H9 (cell line): ENCODE results near the gene NAIF1. TPM values are rescaled to one million over a fixed set of nuclear protein-coding genes. Genes with fewer than 3 reads are reported as not detected.

Experiments used
- DNase-seq: peaks from one replicate; pipeline ENCODE4 v3.0.0-alpha.2; 2017
- H2AFZ ChIP-seq: one replicate; pipeline ENCODE4 v1.6.1; 2013; ENCODE audit warnings: mild to moderate bottlenecking, low read length, control low read depth, moderate library complexity
- H2AK5ac ChIP-seq: 2 replicates; pipeline ENCODE4 v1.6.1; 2013; ENCODE audit warnings: low read length, control low read depth, mixed read lengths; ENCODE audit not compliant: insufficient read length
- H2BK120ac ChIP-seq: one replicate; pipeline ENCODE4 v1.6.1; 2013; ENCODE audit warnings: low read depth, mild to moderate bottlenecking, low read length, control low read depth, inconsistent platforms; ENCODE audit not compliant: poor library complexity, severe bottlenecking
- H2BK12ac ChIP-seq: 2 replicates; pipeline ENCODE4 v1.6.1; 2013; ENCODE audit warnings: low read length, control low read depth, mixed read lengths, low read depth; ENCODE audit not compliant: insufficient read length
- H2BK15ac ChIP-seq: 2 replicates; pipeline ENCODE4 v1.6.1; 2013; ENCODE audit warnings: low read depth, low read length, control low read depth
- H2BK20ac ChIP-seq: one replicate; pipeline ENCODE4 v1.6.1; 2013; ENCODE audit warnings: low read depth, mild to moderate bottlenecking, low read length, control low read depth, inconsistent platforms; ENCODE audit not compliant: poor library complexity, severe bottlenecking
- H2BK5ac ChIP-seq: 2 replicates; pipeline ENCODE4 v1.6.1; 2013; ENCODE audit warnings: low read length, control low read depth, mixed read lengths; ENCODE audit not compliant: insufficient read length
- H3K14ac ChIP-seq: 2 replicates; pipeline ENCODE4 v1.6.1; 2013; ENCODE audit warnings: low read length, control low read depth; ENCODE audit not compliant: insufficient read depth
- H3K18ac ChIP-seq: 2 replicates; pipeline ENCODE4 v1.6.1; 2013; ENCODE audit warnings: low read depth, mild to moderate bottlenecking, mixed read lengths, low read length, control low read depth; ENCODE audit not compliant: insufficient read length
- H3K23ac ChIP-seq: 2 replicates; pipeline ENCODE4 v1.6.1; 2013; ENCODE audit warnings: low read length, control low read depth, mixed read lengths, low read depth; ENCODE audit not compliant: insufficient read length
- H3K23me2 ChIP-seq: 2 replicates; pipeline ENCODE4 v1.6.1; 2013; ENCODE audit warnings: low read depth, mild to moderate bottlenecking, mixed read lengths, low read length, control low read depth; ENCODE audit not compliant: insufficient read length, poor library complexity, severe bottlenecking
- H3K27ac ChIP-seq: 2 replicates; pipeline ENCODE4 v1.5.1; 2013; ENCODE audit warnings: low read length, control low read depth, mixed read lengths, low read depth; ENCODE audit not compliant: insufficient read length
- H3K27me3 ChIP-seq: 2 replicates; pipeline ENCODE4 v1.6.1; 2013; ENCODE audit warnings: low read length, control low read depth, inconsistent platforms; ENCODE audit not compliant: insufficient read depth
- H3K4ac ChIP-seq: 2 replicates; pipeline ENCODE4 v1.6.1; 2013; ENCODE audit warnings: low read depth, mild to moderate bottlenecking, control low read depth, inconsistent platforms, low read length, moderate library complexity
- H3K4me1 ChIP-seq: 2 replicates; pipeline ENCODE4 v1.6.1; 2013; ENCODE audit warnings: low read length, control low read depth, inconsistent platforms; ENCODE audit not compliant: insufficient read depth
- H3K4me2 ChIP-seq: 2 replicates; pipeline ENCODE4 v1.6.1; 2013; ENCODE audit warnings: low read length, control low read depth, mixed read lengths; ENCODE audit not compliant: insufficient read length, insufficient read depth
- H3K56ac ChIP-seq: 2 replicates; pipeline ENCODE4 v1.6.1; 2013; ENCODE audit warnings: low read depth, mild to moderate bottlenecking, mixed read lengths, low read length, control low read depth; ENCODE audit not compliant: insufficient read length
- H3K79me1 ChIP-seq: 2 replicates; pipeline ENCODE4 v1.6.1; 2013; ENCODE audit warnings: low read depth, mild to moderate bottlenecking, moderate library complexity, low read length, control low read depth, inconsistent platforms; ENCODE audit not compliant: insufficient read depth, poor library complexity, severe bottlenecking
- H3K79me2 ChIP-seq: 2 replicates; pipeline ENCODE4 v1.6.1; 2013; ENCODE audit warnings: low read length, control low read depth, inconsistent platforms; ENCODE audit not compliant: insufficient read depth
- H3K9ac ChIP-seq: 2 replicates; pipeline ENCODE4 v1.6.1; 2013; ENCODE audit warnings: low read length, control low read depth, mixed read lengths; ENCODE audit not compliant: insufficient read length; ENCODE audit errors: extremely low read depth
- H3K9me3 ChIP-seq: one replicate; pipeline ENCODE4 v1.6.1; 2013; ENCODE audit warnings: low read depth, low read length, inconsistent platforms; ENCODE audit not compliant: control insufficient read depth
- H3T11ph ChIP-seq: one replicate; pipeline ENCODE4 v1.6.1; 2013; ENCODE audit warnings: mild to moderate bottlenecking, low read length, control low read depth, inconsistent platforms
- H4K20me1 ChIP-seq: one replicate; pipeline ENCODE4 v1.6.1; 2013; ENCODE audit not compliant: control insufficient read depth, insufficient read length, insufficient read depth
- H4K5ac ChIP-seq: 2 replicates; pipeline ENCODE4 v1.6.1; 2013; ENCODE audit warnings: low read depth, mild to moderate bottlenecking, mixed read lengths, low read length, control low read depth; ENCODE audit not compliant: insufficient read length
- H4K8ac ChIP-seq: replicated peaks from 2 replicates; pipeline ENCODE4 v1.6.1; 2013; ENCODE audit warnings: low read length, control low read depth, mixed read lengths, low read depth; ENCODE audit not compliant: insufficient read length
- H4K91ac ChIP-seq: 2 replicates; pipeline ENCODE4 v1.6.1; 2013; ENCODE audit warnings: low read depth, mild to moderate bottlenecking, moderate library complexity, mixed read lengths, low read length, control low read depth; ENCODE audit not compliant: insufficient read length
- H3K27ac Mint-ChIP-seq, 3 experiments: 2 replicates in 2 of 3; 3 replicates in 1 of 3; pipeline ENCODE4 v1.8.0; 2020 to 2021; ENCODE audit warnings: mixed read lengths in 3 of 3, mild to moderate bottlenecking in 1 of 3, moderate library complexity in 1 of 3
- H3K27me3 Mint-ChIP-seq: 2 replicates; pipeline ENCODE4 v1.8.0; 2021; ENCODE audit warnings: low read depth, mild to moderate bottlenecking, moderate library complexity, mixed read lengths
- H3K36me3 Mint-ChIP-seq, 3 experiments: 2 replicates in 2 of 3; 3 replicates in 1 of 3; pipeline ENCODE4 v1.8.0; 2020 to 2021; ENCODE audit warnings: low read depth in 3 of 3, mixed read lengths in 3 of 3; ENCODE audit not compliant: insufficient read depth in 1 of 3
- H3K4me1 Mint-ChIP-seq, 2 experiments: 2 replicates each; pipeline ENCODE4 v1.8.0; 2020; ENCODE audit warnings: mixed read lengths in 2 of 2
- H3K4me3 Mint-ChIP-seq, 2 experiments: 2 replicates in 1 of 2; 3 replicates in 1 of 2; pipeline ENCODE4 v1.8.0; 2020 to 2021; ENCODE audit warnings: mild to moderate bottlenecking in 2 of 2, mixed read lengths in 2 of 2, moderate library complexity in 1 of 2
- H3K9me3 Mint-ChIP-seq, 2 experiments: 2 replicates in 1 of 2; 3 replicates in 1 of 2; pipeline ENCODE4 v1.8.0; 2020; ENCODE audit warnings: mild to moderate bottlenecking in 2 of 2, mixed read lengths in 2 of 2, moderate library complexity in 1 of 2
- CTCF ChIP-seq: fragments of 200-600 bp; sonication (generic); conservative IDR thresholded peaks from 3 replicates; pipeline ENCODE4 v1.8.0; 2021; ENCODE audit warnings: antibody characterized with exemption, mild to moderate bottlenecking
- WGBS: extraction: QIAGEN DNeasy Blood & Tissue Kit; methylation state at CpG from one replicate; pipeline ENCODE4 v1.1.7; 2013; ENCODE audit warnings: missing lambda C conversion rate, low lambda C conversion rate, mixed read lengths; ENCODE audit not compliant: insufficient read length; ENCODE audit errors: extremely low coverage; 5-methylcytosine and 5-hydroxymethylcytosine counted together
- total RNA-seq: library from RNA; stranded (reverse); gene quantifications from 2 replicates; pipeline ENCODE4 v1.2.1, GENCODE V29; 2021

The NAIF1 gene
- total RNA-seq, 1 experiment from 2014 or later: 6.3 TPM

- Histone ChIP-seq H3K4me1 (no peaks in the 10 kb centered on the region), H3K9ac (no peak overlapping the region), H4K5ac (no peak overlapping the region), H2BK20ac (no peak overlapping the region), H3K27ac (no peak overlapping the region), H4K20me1 (no peaks in the 10 kb centered on the region), H3K79me1 (no peaks in the 10 kb centered on the region), H3K56ac (no peak overlapping the region), H3K4me2 (peak overlapping the region; percentile 15), H2AK5ac (no peak overlapping the region), H2AFZ (no peak overlapping the region), H3K79me2 (peaks cover 5% of the 10 kb centered on the region; the same call in 1 of the 2 replicates), H2BK120ac (no peak overlapping the region), H4K8ac (no peak overlapping the region), H4K91ac (no peak overlapping the region), H3K14ac (no peak overlapping the region), H2BK15ac (no peak overlapping the region), H2BK12ac (peak overlapping the region; percentile 58), H3K23ac (no peak overlapping the region), H3K23me2 (peaks cover 16% of the 10 kb centered on the region), H3K27me3 (no peaks in the 10 kb centered on the region), H2BK5ac (no peak overlapping the region), H3T11ph (no peak overlapping the region), H3K18ac (peak overlapping the region; percentile 40), H3K9me3 (no peaks in the 10 kb centered on the region), H3K4ac (peak overlapping the region; percentile 21; the same call in 1 of the 2 replicates)
- Mint-ChIP-seq H3K36me3 (peaks cover 7 to 16% (median 9%) of the 10 kb centered on the region in 3 experiments), H3K4me3 (peak overlapping the region; percentile 19 to 64; a peak in 4 of 5 replicates), H3K27me3 (no peaks in the 10 kb centered on the region), H3K9me3 (no peaks in the 10 kb centered on the region), H3K4me1 (peaks cover 21 to 24% of the 10 kb centered on the region in 2 experiments), H3K27ac (no peak overlapping the region)
- no CpG with 5 or more reads among the region's 18 CpGs for WGBS
- no peak for TF ChIP-seq CTCF
- no peak for DNase-seq
Observed at GRCh38 chr9:128065907-128066712, 1.0 kb downstream of the NAIF1 start.
